ENCODE data around the gene TBC1D8. TPM values are rescaled to one million over a fixed set of nuclear protein-coding genes. Genes with fewer than 3 reads are reported as not detected.
"Not testable (repeated sequence)": the region's sequence is repeated elsewhere in the genome, so short reads cannot be mapped to it uniquely, and the experiment has no call there.

Gene TBC1D8
- total RNA-seq, 3 donors from 2014 or later (not counting 1 experiment from before 2014, with no cell fraction given): 2.2 to 8.7 (median 5.1) TPM

DNA sequence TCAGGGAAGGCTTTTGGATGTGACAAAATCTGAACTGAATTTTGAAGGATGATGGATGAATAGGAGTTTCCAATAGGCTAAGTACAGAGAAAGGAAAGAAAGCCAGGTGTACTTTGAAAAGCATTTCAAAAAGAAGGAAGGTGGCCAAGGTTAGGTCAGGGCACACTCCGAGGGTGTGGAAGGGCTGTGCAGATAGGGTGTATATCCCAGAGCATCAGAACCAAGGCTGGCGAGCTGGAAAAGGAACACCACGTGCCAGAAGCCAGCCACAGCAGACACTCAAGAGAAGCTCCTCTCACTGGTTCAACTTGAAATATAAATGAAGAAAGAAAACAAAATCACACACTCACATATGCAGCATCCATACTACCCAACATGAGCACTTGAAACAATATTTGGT is 98.1 kb downstream of the TBC1D8 start:
- TF ChIP-seq, protein P1, sequence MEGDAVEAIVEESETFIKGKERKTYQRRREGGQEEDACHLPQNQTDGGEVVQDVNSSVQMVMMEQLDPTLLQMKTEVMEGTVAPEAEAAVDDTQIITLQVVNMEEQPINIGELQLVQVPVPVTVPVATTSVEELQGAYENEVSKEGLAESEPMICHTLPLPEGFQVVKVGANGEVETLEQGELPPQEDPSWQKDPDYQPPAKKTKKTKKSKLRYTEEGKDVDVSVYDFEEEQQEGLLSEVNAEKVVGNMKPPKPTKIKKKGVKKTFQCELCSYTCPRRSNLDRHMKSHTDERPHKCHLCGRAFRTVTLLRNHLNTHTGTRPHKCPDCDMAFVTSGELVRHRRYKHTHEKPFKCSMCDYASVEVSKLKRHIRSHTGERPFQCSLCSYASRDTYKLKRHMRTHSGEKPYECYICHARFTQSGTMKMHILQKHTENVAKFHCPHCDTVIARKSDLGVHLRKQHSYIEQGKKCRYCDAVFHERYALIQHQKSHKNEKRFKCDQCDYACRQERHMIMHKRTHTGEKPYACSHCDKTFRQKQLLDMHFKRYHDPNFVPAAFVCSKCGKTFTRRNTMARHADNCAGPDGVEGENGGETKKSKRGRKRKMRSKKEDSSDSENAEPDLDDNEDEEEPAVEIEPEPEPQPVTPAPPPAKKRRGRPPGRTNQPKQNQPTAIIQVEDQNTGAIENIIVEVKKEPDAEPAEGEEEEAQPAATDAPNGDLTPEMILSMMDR (IDR thresholded peaks at IDR 0.05): no peak
- peaks cover 5 to 13% of the 10 kb centered on the region in 2 donors for H3K27me3 Mint-ChIP-seq (ENCODE audit: low read depth in 2 of 2)
- H3K4me1 Mint-ChIP-seq: no peaks in the 10 kb centered on the region
- Histone ChIP-seq H3K36me3 (ENCODE audit: control insufficient read depth, insufficient read depth, low read length) (no peaks in the 10 kb centered on the region), H3K27ac (ENCODE audit: low read length) (no peak overlapping the region), H3K4me1 (ENCODE audit: control insufficient read depth, insufficient read depth, low read length) (no peaks in the 10 kb centered on the region), H3K4me3 (ENCODE audit: low read length) (no peak overlapping the region), H3K27me3 (ENCODE audit: control insufficient read depth, insufficient read depth, low read length) (no peaks in the 10 kb centered on the region), H3K9me3 (ENCODE audit: control insufficient read depth, insufficient read depth, low read length) (no peaks in the 10 kb centered on the region)
- whole genome bisulfite sequencing (ENCODE audit: insufficient coverage): 84% methylated on average over 3 of the region's 3 CpGs
- H3K4me3 Mint-ChIP-seq: no peak overlapping the region
- no peak for DNase-seq
- no peak overlapping the region for H3K27ac Mint-ChIP-seq
- no peaks in the 10 kb centered on the region for H3K9me3 Mint-ChIP-seq
- intact Hi-C loops (cut with micrococcal nuclease): no loop called here
- H3K36me3 Mint-ChIP-seq: no peaks in the 10 kb centered on the region
- no peak for ATAC-seq

DNA sequence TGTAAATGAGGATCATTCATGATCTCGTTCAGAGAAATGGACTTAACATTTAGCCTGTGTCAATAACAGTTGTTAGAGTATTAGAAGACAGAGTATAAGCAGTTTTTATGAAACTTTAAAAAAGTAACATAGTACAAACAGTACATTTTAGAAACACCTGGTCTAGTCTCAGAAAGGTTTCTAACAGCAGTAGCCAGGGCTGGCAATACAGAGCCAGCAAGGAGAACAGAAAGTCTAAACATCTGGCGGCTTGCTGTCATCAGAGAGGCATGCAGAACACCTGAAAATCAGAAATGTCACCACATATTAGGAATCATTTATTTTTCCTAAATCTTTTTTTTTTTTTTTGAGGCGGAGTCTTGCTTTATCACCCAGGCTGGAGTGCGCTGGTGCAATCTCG is 99.0 kb downstream of the TBC1D8 start:
- no peaks in the 10 kb centered on the region for H3K9me3 Mint-ChIP-seq
- 92% methylated on average over 5 of the region's 5 CpGs for WGBS (ENCODE audit: insufficient coverage)
- no peaks in the 10 kb centered on the region for H3K9me3 ChIP-seq (ENCODE audit: control insufficient read depth, insufficient read depth, low read length)
- intact Hi-C loops (cut with micrococcal nuclease): no loop called here
- no peaks in the 10 kb centered on the region for H3K36me3 Mint-ChIP-seq
- H3K4me3 ChIP-seq (ENCODE audit: low read length): no peak overlapping the region
- DNase-seq: no peak
- peaks cover 5 to 13% of the 10 kb centered on the region in 2 donors for H3K27me3 Mint-ChIP-seq (ENCODE audit: low read depth in 2 of 2)
- TF ChIP-seq, protein P1 (IDR thresholded peaks at IDR 0.05): no peak
- H3K27me3 ChIP-seq (ENCODE audit: control insufficient read depth, insufficient read depth, low read length): no peaks in the 10 kb centered on the region
- H3K4me3 Mint-ChIP-seq: no peak overlapping the region
- H3K27ac Mint-ChIP-seq: no peak overlapping the region
- no peak overlapping the region for H3K27ac ChIP-seq (ENCODE audit: low read length)
- H3K4me1 Mint-ChIP-seq: no peaks in the 10 kb centered on the region
- no peaks in the 10 kb centered on the region for H3K36me3 ChIP-seq (ENCODE audit: control insufficient read depth, insufficient read depth, low read length)
- no peak for ATAC-seq
- H3K4me1 ChIP-seq (ENCODE audit: control insufficient read depth, insufficient read depth, low read length): no peaks in the 10 kb centered on the region

GRCh38 chr2:101050886-101051285 is 100.3 kb downstream of the TBC1D8 start:
- ATAC-seq; intact Hi-C loops (cut with micrococcal nuclease); H3K27ac Mint-ChIP-seq; DNase-seq; H3K36me3 ChIP-seq (ENCODE audit: control insufficient read depth, insufficient read depth, low read length); H3K4me1 ChIP-seq (ENCODE audit: control insufficient read depth, insufficient read depth, low read length); H3K4me1 Mint-ChIP-seq; H3K36me3 Mint-ChIP-seq; H3K4me3 ChIP-seq (ENCODE audit: low read length); H3K9me3 ChIP-seq (ENCODE audit: control insufficient read depth, insufficient read depth, low read length); H3K27ac ChIP-seq (ENCODE audit: low read length); H3K9me3 Mint-ChIP-seq; H3K4me3 Mint-ChIP-seq; H3K27me3 ChIP-seq (ENCODE audit: control insufficient read depth, insufficient read depth, low read length): not testable (repeated sequence)
- over 99% methylated on average over 6 of the region's 6 CpGs for WGBS (ENCODE audit: insufficient coverage)
- peaks cover 5 to 13% of the 10 kb centered on the region in 2 donors for H3K27me3 Mint-ChIP-seq (ENCODE audit: low read depth in 2 of 2)

- H3K27me3 Mint-ChIP-seq (ENCODE audit: low read depth in 2 of 2): peaks cover 9 to 13% of the 10 kb centered on the region in 2 donors
- TF ChIP-seq, protein P1 (IDR thresholded peaks at IDR 0.05): no peak
- no peaks in the 10 kb centered on the region for H3K27me3 ChIP-seq (ENCODE audit: control insufficient read depth, insufficient read depth, low read length)
- no peaks in the 10 kb centered on the region for H3K9me3 ChIP-seq (ENCODE audit: control insufficient read depth, insufficient read depth, low read length)
- no peaks in the 10 kb centered on the region for H3K4me1 ChIP-seq (ENCODE audit: control insufficient read depth, insufficient read depth, low read length)
- H3K27ac ChIP-seq (ENCODE audit: low read length): no peak overlapping the region
- intact Hi-C loops (cut with micrococcal nuclease): no loop called here
- no peaks in the 10 kb centered on the region for H3K36me3 ChIP-seq (ENCODE audit: control insufficient read depth, insufficient read depth, low read length)
- H3K4me3 ChIP-seq (ENCODE audit: low read length): no peak overlapping the region
- ATAC-seq (no peak), DNase-seq (no peak)
- H3K27ac Mint-ChIP-seq: no peak overlapping the region
- no peaks in the 10 kb centered on the region for H3K9me3 Mint-ChIP-seq
- WGBS (ENCODE audit: insufficient coverage): 90% methylated on average over 2 of the region's 3 CpGs
- H3K4me1 Mint-ChIP-seq: no peaks in the 10 kb centered on the region
- no peak overlapping the region for H3K4me3 Mint-ChIP-seq
- H3K36me3 Mint-ChIP-seq: no peaks in the 10 kb centered on the region
Observed at GRCh38 chr2:101048756-101049155, 102.4 kb downstream of the TBC1D8 start.
